H1 (cell line): ENCODE results near the gene LTO1.

ENCODE experiments used
- CTCF ChIP-seq, 3 experiments: IDR thresholded peaks; 1 replicate in 2 of 3; 2 replicates in 1 of 3; pipeline versions ENCODE4 v1.5.1 to v1.6.1; 2011; ENCODE audit warnings: low read length in 3 of 3, mild to moderate bottlenecking in 3 of 3, inconsistent platforms in 2 of 3, low read depth in 1 of 3, moderate library complexity in 1 of 3; ENCODE audit not compliant: insufficient read depth in 1 of 3; ENCODE audit errors: control extremely low read depth in 1 of 3
- EZH2 ChIP-seq: fragments of 200-600 bp; sonication (generic); IDR thresholded peaks from 2 replicates; pipeline ENCODE4 v1.7.1; 2012; ENCODE audit warnings: low read depth, mild to moderate bottlenecking, moderate library complexity, low read length, inconsistent platforms; ENCODE audit not compliant: severe bottlenecking
- POLR2A ChIP-seq, 2 experiments: IDR thresholded peaks; 1 replicate in 1 of 2; 2 replicates in 1 of 2; pipeline ENCODE4 v1.6.1; 2011; ENCODE audit warnings: low read depth in 2 of 2, low read length in 2 of 2, mild to moderate bottlenecking in 2 of 2; ENCODE audit errors: control extremely low read depth in 1 of 2
- SP1 ChIP-seq: IDR thresholded peaks from 2 replicates; pipeline ENCODE4 v1.6.1; 2011; ENCODE audit warnings: low read depth, low read length
- TAF7 ChIP-seq: optimal IDR thresholded peaks from 2 replicates; pipeline ENCODE3; 2011; ENCODE audit warnings: low read depth, mild to moderate bottlenecking, inconsistent platforms, low read length, moderate library complexity, borderline replicate concordance
- TF ChIP-seq, protein P1 (sequence below): IDR thresholded peaks from 2 replicates; pipeline ENCODE4 v1.6.1; 2011; ENCODE audit warnings: low read length, improper control_type of control experiment

DNA sequence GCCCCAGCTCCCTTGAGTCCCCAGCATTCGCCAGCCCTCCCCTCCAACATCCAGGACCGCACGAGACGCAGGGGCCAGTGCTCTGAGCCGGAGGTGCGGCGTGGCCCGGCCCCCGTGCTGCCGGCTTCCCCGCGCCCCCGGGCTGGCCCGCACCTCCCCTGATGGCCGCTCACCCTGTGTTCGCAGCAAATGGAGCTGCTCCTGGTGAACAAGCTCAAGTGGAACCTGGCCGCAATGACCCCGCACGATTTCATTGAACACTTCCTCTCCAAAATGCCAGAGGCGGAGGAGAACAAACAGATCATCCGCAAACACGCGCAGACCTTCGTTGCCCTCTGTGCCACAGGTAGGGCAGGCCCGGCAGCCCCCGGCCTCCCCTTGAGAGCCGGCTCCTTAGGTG lies 31.5 kb downstream of the LTO1 start:
- TF ChIP-seq CTCF (IDR thresholded peaks at IDR 0.05; ENCODE audit: control extremely low read depth in 1 of 3, insufficient read depth in 1 of 3, low read depth in 1 of 3, low read length in 3 of 3) (no peak), TAF7 (no peak), SP1 (no peak), EZH2 (no peak), POLR2A (IDR thresholded peaks at IDR 0.05; ENCODE audit: control extremely low read depth in 1 of 2, low read depth in 2 of 2, low read length in 2 of 2) (no peak)
- TF ChIP-seq, protein P1, sequence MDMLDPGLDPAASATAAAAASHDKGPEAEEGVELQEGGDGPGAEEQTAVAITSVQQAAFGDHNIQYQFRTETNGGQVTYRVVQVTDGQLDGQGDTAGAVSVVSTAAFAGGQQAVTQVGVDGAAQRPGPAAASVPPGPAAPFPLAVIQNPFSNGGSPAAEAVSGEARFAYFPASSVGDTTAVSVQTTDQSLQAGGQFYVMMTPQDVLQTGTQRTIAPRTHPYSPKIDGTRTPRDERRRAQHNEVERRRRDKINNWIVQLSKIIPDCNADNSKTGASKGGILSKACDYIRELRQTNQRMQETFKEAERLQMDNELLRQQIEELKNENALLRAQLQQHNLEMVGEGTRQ = no peak
